IMR-90 (cell line): ENCODE measurements around the gene MEX3B.

Experiments used
- BHLHE40 ChIP-seq: fragments of 150-350 bp; IDR thresholded peaks from 2 replicates; pipeline ENCODE4 v1.6.1; 2016; ENCODE audit warnings: mild to moderate bottlenecking, low read depth, low read length
- CHD1 ChIP-seq: IDR thresholded peaks from 2 replicates; pipeline ENCODE4 v1.6.1; 2012; ENCODE audit warnings: low read depth, low read length, improper control_type of control experiment
- CTCF ChIP-seq: conservative IDR thresholded peaks from 2 replicates; pipeline ENCODE4 v1.5.1; 2012; ENCODE audit warnings: mild to moderate bottlenecking, low read depth, low read length, improper control_type of control experiment
- MXI1 ChIP-seq: IDR thresholded peaks from 2 replicates; pipeline ENCODE4 v1.6.1; 2012; ENCODE audit warnings: low read depth, mild to moderate bottlenecking, low read length, moderate library complexity, borderline replicate concordance
- NFE2L2 ChIP-seq: fragments of 150-350 bp; IDR thresholded peaks from 2 replicates; pipeline ENCODE4 v1.6.1; 2016; ENCODE audit warnings: low read depth, mild to moderate bottlenecking, low read length
- POLR2A ChIP-seq: IDR thresholded peaks from 2 replicates; pipeline ENCODE4 v1.6.1; 2012; ENCODE audit warnings: mild to moderate bottlenecking, low read depth, low read length
- RCOR1 ChIP-seq: IDR thresholded peaks from 2 replicates; pipeline ENCODE4 v1.6.1; 2012; ENCODE audit warnings: mild to moderate bottlenecking, low read length, improper control_type of control experiment; ENCODE audit not compliant: insufficient replicate concordance
- RFX5 ChIP-seq: IDR thresholded peaks from 2 replicates; pipeline ENCODE4 v1.8.0; 2012; ENCODE audit warnings: low read depth, mild to moderate bottlenecking, low read length, moderate library complexity

- TF ChIP-seq RFX5 (no peak), MXI1 (no peak), POLR2A (no peak), CTCF (no peak), NFE2L2 (no peak), BHLHE40 (no peak), CHD1 (no peak), RCOR1 (no peak)
Measured at GRCh38 chr15:82066455-82066854, 20.6 kb upstream of the MEX3B start.
